Kidney epithelial cell (primary cell): ENCODE data around the gene SRGAP3. TPM values are rescaled to one million over a fixed set of nuclear protein-coding genes. Genes with fewer than 3 reads are reported as not detected.

Experiments used
- DNase-seq: peaks from one replicate; pipeline ENCODE4 v3.0.0-alpha.2; 2010; ENCODE audit warnings: low read depth
- H3K27me3 ChIP-seq: 2 replicates; pipeline ENCODE4 v1.6.0; 2011; ENCODE audit warnings: low read length; ENCODE audit not compliant: control insufficient read depth, insufficient read depth
- H3K36me3 ChIP-seq: 2 replicates; pipeline ENCODE4 v1.5.1; 2011; ENCODE audit warnings: low read length; ENCODE audit not compliant: control insufficient read depth, insufficient read depth
- H3K4me3 ChIP-seq: 2 replicates; pipeline ENCODE4 v1.5.1; 2011; ENCODE audit warnings: low read depth, mild to moderate bottlenecking, control low read depth, low read length
- CTCF ChIP-seq: IDR thresholded peaks from 2 replicates; pipeline ENCODE4 v1.5.1; 2011; ENCODE audit warnings: mild to moderate bottlenecking, moderate library complexity, low read length, control low read depth, inconsistent platforms; ENCODE audit not compliant: insufficient read depth, poor library complexity, severe bottlenecking
- total RNA-seq: library from RNA; depleted of rRNA; stranded (reverse); fragments of >200 nt; gene quantifications from 2 replicates; pipeline ENCODE4 v1.2.3, GENCODE V29; 2015

SRGAP3 gene
- total RNA-seq, 1 donor from 2014 or later, result 4.9 TPM

DNA sequence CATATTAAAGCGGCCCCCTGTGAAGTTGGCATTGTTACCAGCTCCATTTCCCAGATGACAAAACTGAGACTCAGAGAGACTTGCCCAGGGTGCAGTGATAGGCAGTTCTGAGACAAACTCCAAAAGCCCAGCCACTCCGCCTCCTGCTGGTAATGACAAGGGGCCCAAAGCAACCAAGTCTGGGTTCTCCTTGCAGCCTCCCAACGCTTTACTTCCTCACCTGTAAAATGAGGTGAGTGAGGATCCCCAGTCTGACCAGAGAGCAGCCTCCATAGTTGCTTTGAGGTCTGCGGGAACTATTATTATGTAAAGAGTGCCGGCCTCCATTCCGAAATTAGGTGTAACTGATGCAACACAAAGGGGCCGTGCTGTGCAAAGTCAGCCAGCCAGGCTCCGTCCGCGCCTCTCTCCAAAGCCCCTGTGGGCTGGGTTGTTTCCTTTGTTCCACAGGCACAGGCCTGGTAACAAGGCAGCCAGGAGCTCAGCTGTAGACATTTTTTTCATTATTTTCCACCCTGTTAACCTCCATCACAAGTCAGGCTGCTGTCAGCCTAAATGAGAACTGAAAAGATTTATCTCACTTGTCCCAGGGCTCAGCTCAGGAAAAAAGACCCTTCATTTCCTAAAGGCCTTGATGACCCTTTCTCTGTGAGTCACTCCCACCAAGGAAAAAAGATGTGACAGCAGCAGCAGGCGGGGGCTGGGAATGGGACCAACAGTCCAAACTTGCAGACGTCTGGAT lies 147.0 kb downstream of the SRGAP3 start:
- TF ChIP-seq CTCF, result no peak
- Histone ChIP-seq H3K4me3 (no peak overlapping the region), H3K36me3 (no peaks in the 10 kb centered on the region), H3K27me3 (peaks cover 12% of the 10 kb centered on the region)
- no peak for DNase-seq

- TF ChIP-seq CTCF, result no peak
- no peak for DNase-seq
Observed at GRCh38 chr3:9101286-9101685, 148.2 kb downstream of the SRGAP3 start.

GRCh38 chr3:9100513-9100894 lies 148.9 kb downstream of the SRGAP3 start:
- no peaks in the 10 kb centered on the region for H3K36me3 ChIP-seq
- no peak for TF ChIP-seq CTCF
- no peak overlapping the region for H3K4me3 ChIP-seq
- H3K27me3 ChIP-seq, result peaks cover 14% of the 10 kb centered on the region
- DNase-seq, result no peak

More at GRCh38 chr3:9101286-9101685, 148.2 kb downstream of the SRGAP3 start:
- H3K4me3 ChIP-seq, result no peak overlapping the region
- peaks cover 14% of the 10 kb centered on the region for H3K27me3 ChIP-seq
- no peaks in the 10 kb centered on the region for H3K36me3 ChIP-seq

GRCh38 chr3:9099702-9100512 lies 149.5 kb downstream of the SRGAP3 start:
- Histone ChIP-seq H3K36me3 (no peaks in the 10 kb centered on the region), H3K4me3 (no peak overlapping the region), H3K27me3 (peaks cover 14% of the 10 kb centered on the region)
- DNase-seq, result no peak
- TF ChIP-seq CTCF, result no peak

- Histone ChIP-seq H3K27me3 (peaks cover 13% of the 10 kb centered on the region), H3K36me3 (no peaks in the 10 kb centered on the region), H3K4me3 (no peak overlapping the region)
- TF ChIP-seq CTCF, result no peak
- no peak for DNase-seq
Observed at GRCh38 chr3:9098716-9099675, 150.4 kb downstream of the SRGAP3 start.
